OCI-M1 (cell line): ENCODE results near the gene AP2M1.
"Not testable (repeated sequence)": the region's sequence is repeated elsewhere in the genome, so short reads cannot be mapped to it uniquely, and the experiment has no call there.

Experiments
- DNase-seq: peaks from one replicate; lab custom pipeline; 2025; lab: John Stamatoyannopoulos, UW

Gene AP2M1

DNA sequence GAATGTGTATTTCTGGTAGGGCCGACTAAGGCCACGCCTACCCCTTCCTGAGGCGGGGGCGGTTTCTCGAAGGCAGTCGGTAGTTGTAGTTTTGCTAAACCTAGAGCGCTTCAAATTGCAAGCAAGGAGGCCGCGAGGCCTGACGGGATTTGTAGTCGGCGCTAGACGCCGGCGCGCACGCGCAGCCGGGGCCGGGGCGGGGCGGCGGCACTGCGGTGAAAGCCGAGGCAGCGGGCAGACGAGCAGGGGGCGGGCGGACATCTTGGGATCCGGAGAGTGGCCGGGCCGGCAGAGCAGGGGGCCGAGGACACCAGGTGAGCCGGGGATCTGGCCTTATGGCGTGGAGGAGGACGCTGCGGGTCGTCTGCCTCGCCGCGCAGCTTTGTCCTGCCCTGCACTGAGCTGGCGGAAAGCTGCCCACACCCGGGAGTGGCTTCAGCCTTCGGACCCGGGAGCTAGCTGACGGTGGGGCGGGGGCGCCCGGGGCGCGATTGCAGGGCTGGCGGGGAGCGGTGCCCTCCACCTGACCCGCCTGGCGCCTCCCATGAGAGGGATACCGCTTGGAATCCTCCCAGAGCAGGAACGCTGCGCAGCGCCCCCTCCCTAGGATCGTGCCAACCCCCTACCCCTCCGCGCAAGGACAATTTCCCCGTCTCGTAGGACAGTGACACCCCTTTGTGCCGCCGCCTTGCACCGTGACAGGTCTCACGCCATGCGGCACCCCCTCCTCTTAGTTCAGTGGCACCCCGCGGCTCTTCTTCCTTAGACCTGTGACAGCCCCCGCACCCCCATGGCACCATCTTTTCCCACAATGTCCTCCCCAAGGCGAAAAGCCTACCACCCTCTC, at the start of gene AP2M1:
Gene AP2M1, plus strand, starts transcription at position 210 of the 847 bp plus-strand sequence. CDS start 2,139 bp downstream, outside the sequence.
- peak; percentile 97 for DNase-seq

DNA sequence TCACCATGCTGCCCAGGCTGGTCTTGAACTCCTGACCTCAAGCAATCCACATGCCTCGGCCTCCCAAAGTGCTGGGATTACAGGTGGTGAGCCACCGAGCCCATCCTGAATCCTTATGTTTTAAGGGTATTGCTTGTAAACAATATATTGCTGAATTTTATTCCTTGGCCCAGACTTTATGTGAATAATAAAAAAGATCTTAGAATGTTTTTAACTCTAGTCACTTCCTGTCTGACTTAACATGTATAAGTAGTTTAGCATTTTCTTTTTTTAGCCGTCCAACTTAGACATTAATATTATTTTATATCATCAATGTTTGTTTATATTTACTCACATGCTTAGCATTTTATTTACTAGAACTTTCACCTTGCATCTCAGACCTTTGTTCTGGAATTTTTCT, 48.6 kb upstream of the AP2M1 start:
- DNase-seq, result no peak

DNA sequence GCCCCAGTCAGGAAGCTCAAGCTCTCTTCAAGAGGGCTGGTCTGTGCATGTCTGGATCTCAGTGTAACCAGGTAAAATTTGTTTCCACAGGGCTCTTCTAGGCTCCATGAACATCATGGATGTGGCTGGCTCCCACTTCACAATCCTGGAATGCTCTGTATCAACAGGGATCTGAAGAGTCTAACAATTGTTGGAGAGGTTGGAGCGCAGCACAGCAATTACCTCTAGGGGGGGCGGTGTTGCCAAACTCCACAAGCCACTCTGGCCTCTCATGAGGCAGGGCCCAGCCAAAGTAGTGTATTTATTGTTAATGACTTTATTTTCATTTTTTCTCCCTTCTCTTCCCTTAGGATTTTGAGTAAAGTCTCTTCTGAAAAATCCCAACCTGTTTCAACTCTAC, 45.6 kb upstream of the AP2M1 start:
- DNase-seq, result peak; percentile 30

DNA sequence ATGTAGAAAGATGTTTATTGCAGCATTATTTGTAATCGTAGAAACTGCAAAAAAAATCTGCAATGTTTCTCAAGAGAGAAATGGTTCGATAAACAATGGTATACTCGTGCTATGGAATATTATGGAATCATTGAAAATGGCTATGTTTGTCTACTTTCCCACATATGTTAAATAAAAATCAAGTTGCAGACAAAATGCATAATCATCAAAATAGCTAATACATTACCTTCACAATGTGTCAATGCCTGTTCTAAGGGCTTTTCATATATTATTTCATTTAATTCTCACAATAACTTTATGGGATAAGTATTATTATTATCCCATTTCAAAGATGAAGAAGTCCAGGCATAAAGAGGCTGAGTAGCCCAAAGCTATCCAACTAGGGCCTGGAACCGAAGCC, 41.7 kb upstream of the AP2M1 start:
- DNase-seq, result no peak

DNA sequence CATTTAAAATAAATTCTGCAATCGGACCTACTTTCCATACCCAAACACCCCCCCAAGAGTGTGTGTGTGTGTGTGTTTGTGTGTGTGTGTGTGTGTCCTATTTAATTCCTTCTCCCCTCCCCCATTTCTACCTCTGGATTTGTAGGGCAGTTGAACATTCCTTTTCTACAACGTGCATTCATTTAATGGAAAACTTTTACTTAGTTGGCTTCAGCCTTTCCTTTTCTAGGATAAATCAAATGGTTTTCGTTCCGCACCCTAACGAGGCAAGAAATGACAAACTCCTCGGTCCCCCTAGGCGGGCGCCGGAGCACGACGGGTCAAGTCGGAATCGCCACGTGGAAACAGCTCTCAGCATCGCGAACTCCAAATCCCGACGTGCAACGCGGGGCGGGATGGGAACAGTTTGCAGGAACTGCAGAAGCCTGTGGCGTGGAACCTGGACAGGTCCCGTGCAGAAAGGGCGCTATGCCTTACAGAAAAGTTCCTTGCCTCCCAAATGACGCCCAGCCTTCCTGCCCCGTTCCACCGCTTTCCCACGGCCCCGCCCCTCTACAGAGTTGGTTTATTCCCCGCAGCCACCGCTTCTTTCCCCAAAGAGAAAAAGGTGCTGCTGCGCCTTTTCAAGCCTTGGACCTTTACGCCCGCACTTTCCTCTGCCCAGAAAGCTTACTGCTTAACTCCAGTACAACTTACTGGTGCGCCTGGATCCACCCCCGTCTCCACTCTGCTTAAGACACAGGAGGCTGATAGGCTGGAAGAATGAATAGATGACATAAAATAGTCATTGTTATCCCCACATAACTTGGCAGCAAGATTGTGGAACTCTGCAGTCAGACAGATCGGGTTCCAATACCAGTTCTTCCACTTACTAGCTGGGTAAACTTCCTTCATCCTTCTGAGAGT, 40.6 kb upstream of the AP2M1 start:
- peak; percentile 87 for DNase-seq

DNA sequence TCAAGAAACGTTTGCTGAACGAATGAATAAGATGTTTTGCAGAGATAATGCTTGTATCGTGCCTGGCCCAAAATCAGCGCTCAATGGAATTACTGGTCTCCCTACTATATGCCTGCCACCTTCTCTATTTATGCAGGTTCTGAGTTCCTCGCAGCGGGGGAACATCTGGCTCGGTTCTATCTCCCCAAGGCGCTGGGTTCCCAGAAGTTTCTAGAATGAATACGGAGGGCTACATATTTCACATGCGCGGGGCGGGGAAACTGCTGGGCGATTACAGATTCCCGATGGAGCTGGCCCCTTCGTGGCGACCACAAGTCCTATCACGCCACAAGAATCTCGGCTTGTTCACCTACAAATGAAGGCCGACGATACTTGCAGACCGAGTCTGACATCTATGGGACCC, 39.9 kb upstream of the AP2M1 start:
- no peak for DNase-seq

DNA sequence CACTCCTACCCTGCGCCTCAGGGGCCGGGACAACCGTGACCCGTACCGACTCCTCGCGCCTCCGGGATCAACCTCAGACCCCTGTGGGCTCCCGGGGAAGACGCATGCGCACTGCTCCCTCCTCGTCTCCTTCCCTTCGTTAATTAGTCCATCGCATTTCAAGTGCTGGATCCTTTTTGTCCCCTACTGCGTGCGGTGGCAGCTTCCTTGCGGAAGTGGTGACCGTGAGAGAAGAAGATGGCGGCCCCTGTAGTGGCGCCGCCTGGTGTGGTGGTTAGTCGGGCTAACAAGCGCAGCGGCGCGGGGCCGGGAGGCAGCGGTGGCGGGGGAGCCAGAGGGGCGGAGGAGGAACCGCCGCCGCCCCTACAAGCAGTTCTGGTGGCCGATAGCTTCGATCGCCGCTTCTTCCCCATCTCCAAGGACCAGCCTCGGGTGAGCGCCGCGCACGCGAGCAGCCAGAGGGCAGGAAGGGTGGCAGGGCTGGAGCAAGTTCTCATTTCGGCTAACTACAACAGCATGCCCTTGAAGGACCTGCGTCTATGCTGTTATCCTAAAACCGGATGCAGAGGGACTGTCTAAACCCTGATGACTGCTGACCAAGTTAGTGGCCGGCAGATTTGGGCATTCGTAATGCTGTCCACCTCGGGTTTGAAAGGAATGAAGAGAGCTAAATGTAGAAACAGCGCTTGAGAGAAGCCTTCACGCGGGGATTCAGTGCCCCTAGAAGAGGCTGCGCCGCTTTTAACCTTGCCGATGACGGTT, 39.3 kb upstream of the AP2M1 start, which contains the start of gene EIF2B5:
Gene EIF2B5, plus strand, starts transcription at position 210 of the 762 bp plus-strand sequence. Its CDS starts 28 bp downstream, at position 238.
- peak; percentile 90 for DNase-seq

DNA sequence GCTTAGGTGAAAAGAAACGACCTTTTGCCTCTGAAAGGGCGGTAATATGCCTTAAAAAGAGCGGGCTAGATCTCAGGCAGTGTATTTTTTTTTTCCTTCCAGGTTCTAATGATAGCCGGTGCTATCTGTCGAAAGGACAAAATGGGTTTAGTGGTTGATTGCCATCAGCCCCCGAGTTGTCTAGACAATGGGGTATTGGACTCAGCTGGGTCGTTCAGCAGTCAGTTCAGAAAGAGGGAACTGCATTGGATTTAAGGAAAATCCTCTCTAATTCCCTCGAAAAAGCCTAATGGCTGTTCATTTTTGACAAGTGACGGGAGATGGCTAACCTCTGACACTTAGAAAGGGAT, 38.8 kb upstream of the AP2M1 start:
- no peak for DNase-seq

DNA sequence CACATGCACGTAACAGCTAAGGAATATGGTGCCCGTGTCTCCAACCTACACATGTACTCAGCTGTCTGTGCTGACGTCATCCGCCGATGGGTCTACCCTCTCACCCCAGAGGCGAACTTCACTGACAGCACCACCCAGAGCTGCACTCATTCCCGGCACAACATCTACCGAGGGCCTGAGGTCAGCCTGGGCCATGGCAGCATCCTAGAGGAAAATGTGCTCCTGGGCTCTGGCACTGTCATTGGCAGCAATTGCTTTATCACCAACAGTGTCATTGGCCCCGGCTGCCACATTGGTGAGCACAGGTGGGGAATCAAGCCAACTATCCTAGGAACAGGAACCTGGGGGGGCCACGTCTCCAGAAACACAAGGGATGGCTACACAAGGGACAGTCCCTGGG, 34.2 kb upstream of the AP2M1 start:
- DNase-seq, result no peak

DNA sequence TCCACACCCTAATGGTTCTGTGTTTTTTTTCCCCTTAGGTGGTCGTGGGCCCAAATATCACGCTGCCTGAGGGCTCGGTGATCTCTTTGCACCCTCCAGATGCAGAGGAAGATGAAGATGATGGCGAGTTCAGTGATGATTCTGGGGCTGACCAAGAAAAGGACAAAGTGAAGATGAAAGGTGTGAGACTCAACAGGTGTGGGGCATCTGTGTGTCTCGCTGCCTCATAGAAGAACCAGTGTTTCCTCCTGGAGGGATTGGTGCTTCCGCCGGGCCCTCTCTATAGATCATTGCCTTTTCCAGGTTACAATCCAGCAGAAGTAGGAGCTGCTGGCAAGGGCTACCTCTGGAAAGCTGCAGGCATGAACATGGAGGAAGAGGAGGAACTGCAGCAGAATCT, 32.5 kb upstream of the AP2M1 start:
- DNase-seq, result no peak

DNA sequence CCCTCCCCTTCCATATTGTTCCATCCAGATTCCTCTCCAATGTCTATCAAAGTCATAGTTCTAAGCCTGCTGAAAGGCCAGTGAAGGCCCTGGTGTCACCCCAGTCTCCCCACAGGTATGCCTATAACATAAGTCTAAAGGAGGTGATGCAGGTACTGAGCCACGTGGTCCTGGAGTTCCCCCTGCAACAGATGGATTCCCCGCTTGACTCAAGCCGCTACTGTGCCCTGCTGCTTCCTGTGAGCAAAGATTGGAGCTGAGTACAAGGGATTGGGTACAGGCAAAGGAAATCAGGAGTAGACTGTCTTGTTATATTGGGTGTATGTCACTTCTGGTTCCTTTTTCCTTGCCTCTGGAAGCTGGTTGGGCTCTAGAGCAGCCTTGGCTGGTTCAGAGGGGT, 31.3 kb upstream of the AP2M1 start:
- DNase-seq, result no peak

DNA sequence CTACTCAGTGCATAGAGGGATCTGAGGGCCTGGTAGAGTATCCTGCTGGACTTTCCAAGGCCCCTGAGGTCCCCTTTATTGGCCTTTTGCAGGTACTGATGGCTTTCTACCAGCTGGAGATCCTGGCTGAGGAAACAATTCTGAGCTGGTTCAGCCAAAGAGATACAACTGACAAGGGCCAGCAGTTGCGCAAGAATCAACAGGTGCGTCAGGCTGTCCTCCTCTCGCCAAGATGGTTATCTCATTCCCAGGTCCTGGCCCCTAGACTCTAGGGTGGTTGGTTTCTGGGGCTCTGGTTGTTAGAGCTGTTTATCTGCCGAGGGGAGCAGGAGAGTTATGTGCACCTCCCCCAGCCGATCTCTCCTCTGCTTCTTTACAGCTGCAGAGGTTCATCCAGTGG, 30.1 kb upstream of the AP2M1 start:
- no peak for DNase-seq

DNA sequence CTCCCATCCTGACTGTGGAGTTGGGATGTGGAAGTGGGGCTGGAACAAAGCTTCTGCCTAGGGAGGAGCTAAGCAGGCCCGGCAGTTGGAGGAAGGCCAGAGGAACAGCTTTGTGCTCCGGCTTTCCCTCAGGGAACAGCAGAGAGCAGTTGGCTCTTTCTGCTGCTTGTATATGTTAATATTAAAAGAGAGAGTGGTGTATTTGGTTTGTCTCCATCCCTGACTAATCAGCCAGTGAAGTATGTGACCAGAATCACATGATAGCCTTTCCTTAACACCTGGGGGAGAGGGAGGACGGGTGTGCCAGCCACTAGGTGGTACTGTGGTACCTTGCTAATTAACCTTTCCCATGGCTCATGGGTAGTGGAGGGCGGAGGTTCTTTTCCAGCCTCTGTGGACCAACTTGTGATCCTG, 29.5 kb upstream of the AP2M1 start:
- peak; percentile 18 for DNase-seq

DNA sequence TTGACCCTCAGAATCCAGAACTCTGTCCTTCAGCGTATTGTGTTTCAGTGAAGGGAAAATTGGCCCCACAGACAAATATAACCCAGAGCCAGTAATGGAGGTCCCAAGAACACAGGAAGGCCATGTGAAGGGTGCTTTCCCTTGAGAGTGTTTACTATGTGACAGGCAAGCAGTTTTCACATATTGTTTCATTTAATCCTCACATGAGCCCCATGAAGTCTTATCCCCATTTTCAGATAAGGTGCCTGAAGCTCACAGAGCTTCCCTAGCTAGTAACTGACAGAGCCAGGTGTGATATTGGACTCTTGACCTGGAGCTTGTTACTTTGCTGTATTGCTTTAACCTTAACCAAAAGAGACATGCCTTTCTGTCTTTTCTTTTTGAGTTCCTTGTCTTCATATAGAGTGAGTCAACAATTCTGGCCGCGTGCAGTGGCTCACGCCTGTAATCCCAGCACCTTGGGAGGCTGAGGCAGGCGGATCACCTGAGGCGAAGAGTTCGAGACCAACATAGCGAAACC, 28.8 kb upstream of the AP2M1 start:
- no peak for DNase-seq

DNA sequence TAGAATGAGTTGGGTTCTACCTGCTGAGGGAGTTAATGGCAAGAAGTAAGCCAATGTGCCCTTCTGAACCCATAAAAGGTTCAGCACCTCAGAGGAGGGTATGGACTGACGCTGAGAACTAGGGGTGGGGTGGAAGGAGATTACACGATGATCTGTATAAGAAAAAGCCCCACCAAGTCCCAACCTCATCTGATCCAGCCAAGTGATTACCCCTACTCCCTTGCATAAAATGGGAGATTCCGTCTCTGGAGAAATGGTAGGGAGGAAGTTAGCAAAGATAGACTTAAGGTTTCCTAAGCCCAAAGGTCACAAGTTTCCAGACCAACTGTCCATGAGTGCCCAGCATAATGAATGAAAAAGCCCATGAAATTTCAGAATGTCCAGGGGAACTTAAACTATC, 26.6 kb upstream of the AP2M1 start:
- no peak for DNase-seq

DNA sequence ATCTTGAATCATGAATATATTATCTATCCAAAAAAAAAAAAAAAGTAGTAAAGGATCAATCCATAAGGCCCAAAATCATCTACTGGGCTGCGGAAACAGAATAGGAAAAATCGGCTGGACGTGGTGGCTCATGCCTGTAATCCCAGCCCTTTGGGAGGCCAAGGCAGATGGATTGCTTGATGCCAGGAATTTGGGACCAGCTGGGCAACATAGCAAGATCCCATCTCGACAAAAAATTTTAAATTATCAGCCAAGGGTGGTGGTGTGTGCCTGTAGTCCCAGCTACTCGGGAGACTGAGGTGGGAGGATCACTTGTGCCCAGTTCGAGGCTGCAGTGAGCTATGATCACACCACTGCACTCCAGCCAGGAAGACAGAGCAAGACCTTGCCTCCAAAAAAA, 25.5 kb upstream of the AP2M1 start:
- DNase-seq, result no peak

DNA sequence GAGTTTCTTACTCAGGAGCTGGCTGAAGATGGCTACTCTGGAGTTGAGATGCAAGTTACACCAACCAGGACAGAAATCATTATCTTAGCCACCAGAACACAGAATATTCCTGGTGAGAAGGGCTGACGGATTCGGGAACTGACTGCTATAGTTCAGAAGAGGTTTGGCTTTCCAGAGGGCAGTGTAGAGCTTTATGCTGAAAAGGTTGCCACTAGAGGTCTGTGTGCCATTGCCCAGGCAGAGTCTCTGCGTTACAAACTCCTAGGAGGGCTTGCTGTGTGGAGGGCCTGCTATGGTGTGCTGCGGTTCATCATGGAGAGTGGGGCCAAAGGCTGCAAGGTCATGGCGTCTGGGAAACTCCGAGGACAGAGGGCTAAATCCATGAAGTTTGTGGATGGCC, 24.9 kb upstream of the AP2M1 start:
- not testable (repeated sequence) for DNase-seq

DNA sequence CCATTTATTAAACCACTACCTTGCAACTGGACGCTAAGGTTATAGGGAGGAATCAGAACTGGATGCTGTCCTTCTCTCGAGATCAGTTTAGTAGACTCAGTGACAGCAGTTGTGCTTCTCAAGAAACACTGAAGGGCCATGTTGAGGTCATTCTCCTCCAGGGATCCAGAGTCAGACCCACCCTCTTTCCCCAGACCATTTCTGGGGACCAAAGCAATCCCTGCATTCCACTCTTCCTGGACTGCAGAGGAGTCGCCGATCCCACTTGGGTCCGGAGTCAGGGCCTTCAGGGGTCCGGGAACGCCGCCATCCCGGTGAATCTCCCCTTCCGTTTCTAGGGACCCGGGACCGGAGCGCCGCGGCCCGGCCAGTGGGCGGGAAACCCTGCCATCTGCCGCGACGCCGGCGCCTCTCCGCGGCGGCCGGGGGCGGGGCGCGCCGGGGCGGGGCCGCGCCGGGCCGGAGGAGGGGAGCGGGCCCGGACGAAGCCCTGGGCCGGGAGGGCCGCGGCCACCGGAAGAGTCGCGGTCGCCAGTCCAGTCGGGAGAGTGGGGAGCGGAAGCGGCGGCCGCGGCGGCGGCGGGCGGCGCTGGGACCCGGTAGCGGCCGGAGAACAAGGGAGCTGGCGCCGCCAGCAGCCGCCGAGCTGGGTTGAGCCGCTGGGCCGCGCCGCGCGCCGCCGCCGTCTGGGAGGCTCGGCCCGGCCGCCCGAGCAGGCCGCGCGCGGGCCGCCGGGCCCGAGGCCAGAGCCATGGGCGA, 19.6 kb upstream of the AP2M1 start, which contains the start of gene DVL3:
Gene DVL3, plus strand, starts transcription at position 493 of the 759 bp plus-strand sequence. Its CDS starts 259 bp downstream, at position 752.
- DNase-seq, result peak; percentile 60

DNA sequence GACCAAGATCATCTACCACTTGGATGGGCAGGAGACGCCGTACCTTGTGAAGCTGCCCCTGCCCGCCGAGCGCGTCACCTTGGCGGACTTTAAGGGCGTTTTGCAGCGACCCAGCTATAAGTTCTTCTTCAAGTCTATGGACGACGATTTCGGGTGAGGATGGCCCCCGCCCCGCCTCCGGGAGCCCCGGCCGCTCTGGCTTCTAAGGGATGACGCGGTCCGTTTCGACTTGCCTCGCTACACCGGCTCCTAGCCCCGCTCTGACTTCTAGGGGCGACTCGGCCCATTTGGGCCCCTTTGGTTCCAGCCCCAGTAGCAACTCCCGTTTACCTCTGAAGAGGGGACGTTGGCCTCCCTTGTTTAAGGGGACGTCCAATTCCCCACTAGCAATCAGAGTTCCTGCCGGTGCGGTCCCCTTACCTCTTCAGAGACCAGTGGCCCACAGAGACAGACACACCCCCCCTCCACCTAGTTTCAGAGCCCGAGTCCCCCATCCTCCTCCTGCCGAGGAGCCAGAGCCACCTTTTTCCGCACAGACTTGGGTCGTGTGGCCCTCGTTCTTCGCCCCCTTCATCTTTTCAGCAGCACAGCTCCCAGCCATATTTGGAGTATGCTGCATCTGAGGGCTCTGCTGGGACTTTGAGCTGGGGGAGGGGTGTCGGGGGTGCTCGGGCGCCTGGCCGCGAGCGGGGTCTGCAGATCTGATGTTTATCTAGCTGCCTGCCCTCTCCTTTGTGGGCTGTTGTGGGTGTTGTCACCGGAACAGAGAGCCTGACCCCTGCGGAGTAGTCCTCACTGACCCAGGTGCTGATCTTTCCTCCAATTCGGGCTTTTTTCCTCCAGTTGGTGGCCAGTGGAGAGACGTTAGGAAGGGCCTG, 18.8 kb upstream of the AP2M1 start:
- DNase-seq, result peak; percentile 53

DNA sequence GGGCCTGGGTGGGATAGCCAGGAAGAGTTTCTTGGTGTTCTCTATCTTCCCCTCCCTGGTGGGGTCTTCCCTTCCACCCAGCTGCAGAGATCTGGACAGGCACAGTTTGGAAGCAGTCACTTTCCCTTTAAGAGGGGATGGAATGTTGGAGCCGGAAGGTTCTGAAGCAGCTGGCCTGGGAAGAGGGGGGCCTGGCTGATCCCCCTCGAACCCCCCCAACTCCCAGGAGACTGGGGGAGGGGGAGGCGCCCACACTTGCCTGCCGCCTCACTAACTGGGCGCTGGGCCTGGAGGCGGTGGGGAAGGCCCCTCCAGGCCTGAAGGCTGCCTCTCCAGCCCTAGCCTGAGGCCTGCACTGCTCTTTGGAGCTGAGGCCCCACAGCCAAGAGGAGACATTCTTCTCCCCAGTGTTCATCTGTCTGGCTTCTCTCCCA, 18.1 kb upstream of the AP2M1 start:
- no peak for DNase-seq
